ELR (cell line): Measurements from ENCODE around the gene DRP2.
"Not testable (repeated sequence)": the region's sequence is repeated elsewhere in the genome, so short reads cannot be mapped to it uniquely, and the experiment has no call there.

ENCODE experiments used
- DNase-seq: peaks from one replicate; pipeline ENCODE4 v3.0.0-alpha.2; 2015; ENCODE audit warnings: low read depth

DRP2 gene

DNA sequence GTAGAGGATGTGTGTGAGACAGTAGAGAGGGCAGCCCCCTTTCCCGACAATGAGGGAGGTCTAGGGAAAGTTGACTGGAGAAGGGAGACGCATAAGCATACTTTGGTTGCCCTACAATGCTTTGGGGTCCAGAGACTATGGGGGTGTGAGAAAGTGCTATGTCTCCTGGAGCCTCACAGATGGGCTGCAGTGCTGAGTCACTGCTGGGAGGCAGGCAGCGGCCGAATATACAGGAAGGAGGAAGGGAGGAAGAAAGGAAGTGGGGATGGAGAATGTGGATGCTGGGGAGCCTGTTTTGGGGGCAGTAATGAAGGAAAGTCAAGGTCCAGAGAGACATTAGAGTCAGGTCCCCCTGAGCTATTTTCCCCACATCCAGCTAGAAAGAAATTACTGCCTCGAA lies 12.7 kb downstream of the DRP2 start:
- peak; percentile 58 for DNase-seq

DNA sequence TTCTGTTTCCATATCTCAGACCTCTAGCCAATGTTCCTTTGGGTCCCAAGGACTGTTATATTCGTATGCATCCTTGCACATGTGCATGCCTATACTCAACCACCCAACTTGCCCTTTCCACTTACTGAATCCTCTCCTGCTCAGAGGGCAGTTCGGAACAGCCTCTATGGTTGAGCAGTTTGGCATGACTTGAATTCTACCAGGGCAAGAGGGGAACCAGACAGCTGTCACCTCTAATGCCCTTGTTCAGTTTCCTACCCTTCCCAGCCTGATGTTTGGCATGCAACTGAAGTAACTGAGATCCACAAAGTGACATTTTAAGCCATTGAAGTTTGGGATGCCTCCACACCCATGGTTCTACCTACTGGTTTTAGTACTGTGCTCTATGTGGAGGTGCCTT lies 17.5 kb downstream of the DRP2 start:
- DNase-seq: no peak

DNA sequence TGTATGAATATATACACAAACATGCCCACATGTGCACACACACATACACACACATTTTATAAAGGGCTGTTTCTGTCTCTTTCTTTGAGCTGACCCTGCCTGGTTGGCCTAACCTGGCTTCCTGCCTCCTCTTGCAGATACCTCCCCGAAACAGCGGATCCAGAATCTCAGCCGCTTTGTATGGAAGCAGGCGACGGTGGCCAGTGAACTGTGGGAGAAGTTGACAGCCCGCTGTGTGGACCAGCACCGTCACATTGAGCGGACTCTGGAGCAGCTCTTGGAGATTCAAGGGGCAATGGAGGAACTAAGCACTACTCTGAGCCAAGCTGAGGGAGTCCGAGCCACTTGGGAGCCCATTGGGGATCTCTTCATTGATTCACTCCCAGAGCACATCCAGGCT lies 21.9 kb downstream of the DRP2 start:
- DNase-seq: no peak

DNA sequence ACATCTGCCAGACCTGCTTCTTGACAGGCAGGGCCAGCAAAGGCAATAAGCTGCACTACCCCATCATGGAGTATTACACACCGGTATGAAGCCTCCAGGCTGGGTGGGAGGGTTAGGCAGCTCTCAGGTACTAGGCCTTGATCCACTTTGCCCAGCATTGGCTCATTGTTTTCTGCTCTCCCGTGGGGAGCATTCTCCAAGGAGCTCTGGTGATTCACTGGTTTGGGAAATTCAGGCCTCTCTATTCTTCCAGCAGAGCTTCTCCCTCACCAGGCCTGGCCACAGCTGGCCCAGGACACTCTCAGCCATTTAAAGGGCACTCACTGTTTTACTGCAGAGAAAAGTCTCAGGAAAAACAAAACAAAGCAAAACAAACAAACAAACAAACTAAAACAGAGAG lies 33.0 kb downstream of the DRP2 start:
- no peak for DNase-seq

DNA sequence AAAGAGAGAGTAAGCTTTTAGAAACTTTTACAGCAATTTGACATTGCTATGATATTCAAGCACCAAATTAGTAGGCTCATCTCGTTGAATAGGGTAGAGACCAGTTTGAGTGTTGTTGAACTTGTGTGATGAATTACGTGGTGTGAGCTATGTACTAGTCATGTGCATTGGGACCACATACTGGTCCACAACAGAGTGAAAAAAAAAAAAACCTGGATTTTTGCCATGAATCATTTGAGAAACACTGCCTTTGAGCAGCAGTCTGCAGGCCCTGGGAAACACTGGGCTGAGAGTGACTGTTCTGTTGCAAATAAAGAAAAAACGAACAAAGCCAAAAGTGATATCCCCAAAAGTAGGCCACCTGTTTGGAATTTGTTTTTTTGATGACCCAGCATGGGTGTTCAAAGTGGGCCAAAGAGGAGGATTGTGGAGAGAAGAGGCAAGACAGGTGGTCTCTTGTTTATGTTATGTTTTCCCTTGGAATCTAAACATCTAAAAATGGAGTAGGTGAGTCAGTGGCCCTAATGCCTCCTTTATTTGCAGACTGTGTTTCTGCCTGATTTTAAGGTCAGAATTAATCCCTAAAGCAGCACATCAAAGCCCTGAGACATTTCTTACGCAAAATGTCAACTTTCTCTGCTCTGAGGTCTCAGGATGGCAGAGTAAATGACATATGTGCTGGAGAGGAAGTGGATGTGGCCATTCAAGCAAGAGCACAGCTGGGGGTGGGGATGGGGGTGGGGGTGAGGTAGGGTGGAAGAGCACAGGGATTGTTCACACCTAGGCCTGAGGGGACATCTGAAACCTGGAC lies 38.1 kb downstream of the DRP2 start:
- DNase-seq: peak; percentile 54

DNA sequence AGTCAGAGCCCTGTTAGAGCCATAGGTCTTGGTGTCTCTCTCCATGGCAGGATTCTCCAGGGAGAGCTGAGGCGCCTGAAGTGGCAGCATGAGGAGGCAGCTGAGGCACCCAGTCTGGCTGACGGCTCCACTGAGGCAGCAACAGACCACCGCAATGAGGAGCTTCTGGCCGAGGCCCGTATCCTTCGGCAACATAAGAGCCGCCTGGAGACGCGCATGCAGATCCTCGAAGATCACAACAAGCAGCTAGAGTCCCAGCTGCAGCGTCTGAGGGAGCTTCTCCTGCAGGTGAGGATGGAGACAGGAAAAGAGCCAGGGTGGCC lies 38.6 kb downstream of the DRP2 start:
- no peak for DNase-seq

DNA sequence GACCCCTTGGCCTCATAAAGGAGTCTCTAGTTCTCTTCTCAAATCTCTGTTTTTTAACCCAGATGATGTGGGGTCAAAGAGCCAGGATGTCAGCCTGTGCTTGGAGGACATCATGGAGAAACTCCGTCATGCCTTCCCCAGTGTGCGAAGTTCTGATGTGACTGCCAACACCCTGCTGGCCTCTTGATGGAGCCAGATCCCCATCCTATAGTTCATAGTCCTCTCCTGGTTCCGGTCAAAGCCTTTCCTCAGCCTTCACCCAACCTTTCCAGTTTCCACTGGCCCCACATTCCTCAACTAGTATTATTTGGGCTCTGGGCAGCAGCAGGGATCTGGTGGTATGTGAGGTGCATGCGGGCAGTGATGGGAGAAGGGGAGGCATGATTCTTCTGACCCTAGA lies 40.8 kb downstream of the DRP2 start:
- DNase-seq: peak; percentile 33

DNA sequence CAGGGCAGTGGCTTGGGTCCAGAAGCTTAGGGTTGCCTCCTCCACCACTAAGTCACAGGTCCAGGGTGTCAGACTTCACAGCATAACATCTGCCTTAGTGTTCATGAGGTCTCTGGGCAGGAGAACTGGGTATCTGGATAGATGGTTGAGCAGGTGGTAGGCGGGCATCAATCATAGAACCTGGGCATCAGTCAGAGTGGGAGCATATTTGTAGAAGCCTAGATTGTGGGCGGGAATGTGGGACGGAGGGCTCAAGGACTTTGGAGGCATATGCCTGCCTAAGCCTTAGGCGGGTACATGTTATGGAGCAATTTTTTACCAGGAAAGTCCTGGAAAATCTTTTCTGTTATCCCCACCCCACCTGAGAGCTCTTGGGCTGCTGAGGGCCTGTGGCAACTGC lies 43.0 kb downstream of the DRP2 start:
- no peak for DNase-seq

DNA sequence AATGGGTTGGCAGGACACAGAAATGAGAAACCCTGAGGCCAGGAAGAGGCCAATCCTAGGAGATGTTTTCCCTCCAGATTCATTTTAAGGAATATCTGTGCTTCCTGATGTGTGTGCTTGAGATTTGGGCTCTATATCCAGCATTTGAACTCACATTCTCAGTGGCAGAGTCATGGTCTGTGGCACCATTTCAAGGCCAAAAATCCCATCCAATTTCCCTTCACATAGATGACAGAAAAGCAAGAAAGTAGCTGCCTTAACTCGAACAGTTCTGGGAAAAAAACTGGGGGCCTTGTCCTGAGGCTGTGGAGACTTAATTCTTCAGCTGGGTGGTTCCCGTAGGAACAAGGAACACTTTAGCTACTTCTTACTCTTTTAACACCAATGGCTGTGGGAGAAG lies 44.2 kb downstream of the DRP2 start:
- no peak for DNase-seq

DNA sequence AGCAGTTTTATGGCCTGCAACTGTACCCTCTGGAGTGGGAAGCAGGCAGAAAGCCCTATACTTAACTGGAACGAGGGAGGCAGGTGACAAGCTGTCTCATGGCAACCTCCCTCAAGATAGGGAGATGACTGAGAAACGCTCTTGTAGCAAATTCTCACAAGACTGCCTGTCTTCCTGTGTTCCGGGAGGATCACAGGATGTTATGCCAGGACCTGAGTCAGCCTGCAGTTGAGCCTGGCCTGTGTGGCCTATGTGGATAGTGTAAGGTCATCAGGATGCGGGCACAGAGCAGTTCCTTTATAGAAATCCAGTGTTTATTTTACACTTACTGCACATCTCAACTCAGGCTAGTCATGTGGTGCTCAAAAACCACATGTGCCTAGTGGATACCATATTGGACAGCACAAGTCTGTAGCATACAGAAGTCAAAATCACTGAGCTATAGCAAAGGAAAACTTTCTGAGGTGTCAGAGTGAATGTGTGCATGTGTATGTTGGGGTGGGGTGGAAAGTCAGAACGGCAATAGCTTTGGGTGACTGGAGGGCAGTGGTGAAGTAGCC lies 46.4 kb downstream of the DRP2 start:
- peak; percentile 86 for DNase-seq

DNA sequence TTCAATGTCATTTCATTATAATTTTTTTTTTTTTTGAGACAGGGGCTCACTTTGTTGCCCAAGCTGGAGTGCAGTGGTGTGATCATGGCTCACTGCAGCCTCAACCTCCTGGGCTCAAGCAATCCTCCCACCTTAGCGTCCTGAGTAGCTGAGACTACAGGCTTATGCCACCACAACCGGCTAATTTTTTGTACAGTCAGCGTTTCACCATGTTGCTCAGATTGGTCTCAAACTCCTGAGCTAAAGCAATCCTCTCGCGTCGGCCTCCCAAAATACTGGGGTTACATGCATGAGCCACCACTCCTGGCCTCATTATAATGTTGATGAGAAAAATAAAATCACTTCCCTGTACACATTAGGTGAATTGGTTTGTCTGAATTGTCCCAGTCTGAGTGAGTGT lies 54.6 kb downstream of the DRP2 start:
- DNase-seq: no peak

DNA sequence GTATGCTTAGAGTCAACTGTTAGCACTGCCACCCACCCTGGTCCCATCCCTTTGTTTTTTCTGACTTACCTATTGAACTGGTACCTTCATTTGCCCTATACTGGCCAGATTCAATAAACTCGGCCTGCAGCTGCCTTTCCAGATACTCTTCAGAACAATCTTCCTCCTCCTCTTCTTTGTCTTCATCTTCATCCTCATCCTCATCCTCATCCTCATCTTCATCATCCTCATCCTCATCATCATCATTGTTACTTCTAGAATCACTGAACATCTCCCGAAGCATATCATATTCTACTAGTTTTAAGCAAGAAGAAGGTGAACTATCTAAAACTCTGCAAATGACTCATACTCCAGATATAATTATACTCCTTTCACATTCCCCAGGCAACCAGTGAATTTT lies 56.7 kb downstream of the DRP2 start:
- DNase-seq: no peak

DNA sequence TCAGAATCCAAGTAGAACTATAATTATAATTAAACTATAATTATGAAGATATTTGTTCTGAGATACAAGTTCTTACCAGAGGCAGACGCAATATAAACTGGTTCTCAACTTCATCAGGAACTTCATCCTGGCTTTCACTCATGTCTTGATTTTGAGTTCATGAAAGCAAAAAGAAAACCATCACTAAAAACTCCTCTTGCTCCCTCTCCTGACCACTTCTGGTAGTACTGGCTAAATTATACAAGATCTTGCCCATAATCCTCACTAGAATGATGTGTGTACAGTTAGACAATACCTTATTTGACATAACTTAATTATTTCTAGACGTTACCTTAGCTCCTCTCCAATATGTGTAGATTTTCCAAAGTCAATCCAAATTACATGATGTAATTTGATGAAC lies 67.8 kb downstream of the DRP2 start:
- DNase-seq: peak; percentile 56

DNA sequence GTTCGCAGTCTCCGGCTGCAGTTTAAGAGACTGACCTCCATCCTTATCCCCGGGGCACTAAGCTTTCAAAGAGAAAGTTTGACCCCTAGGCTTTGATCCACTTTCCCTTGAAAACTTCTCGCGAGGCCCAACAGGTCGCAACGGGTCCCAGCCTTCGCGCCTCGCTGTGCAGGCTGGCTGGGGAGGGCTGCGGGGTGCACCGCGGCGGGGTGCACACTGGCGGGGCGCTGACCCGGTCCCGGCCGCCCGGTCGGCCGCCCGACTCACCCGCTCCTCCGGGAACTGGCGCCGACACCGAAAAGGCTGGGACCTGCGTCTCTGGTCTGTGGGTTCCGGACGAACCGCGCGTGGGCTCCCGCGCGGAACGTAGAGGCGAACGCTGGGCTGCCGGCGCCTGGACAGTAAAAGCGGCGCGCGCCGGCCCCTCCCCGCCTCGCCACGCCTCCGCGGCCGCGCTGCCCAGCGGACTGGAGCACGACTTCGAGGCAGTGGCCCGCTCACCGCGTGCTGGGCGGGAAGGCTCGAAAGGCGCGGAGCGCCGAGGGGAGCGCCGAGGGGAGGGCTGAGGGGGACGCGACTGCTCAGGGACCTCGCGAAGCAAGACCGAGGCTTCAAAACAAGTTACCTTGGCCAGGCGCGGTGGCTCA lies 71.5 kb downstream of the DRP2 start, which contains the start of gene TAF7L:
Gene TAF7L (minus strand): TSS at position 378 of the 647 bp plus-strand sequence. CDS start 3,791 bp downstream, outside the sequence.
- no peak for DNase-seq

DNA sequence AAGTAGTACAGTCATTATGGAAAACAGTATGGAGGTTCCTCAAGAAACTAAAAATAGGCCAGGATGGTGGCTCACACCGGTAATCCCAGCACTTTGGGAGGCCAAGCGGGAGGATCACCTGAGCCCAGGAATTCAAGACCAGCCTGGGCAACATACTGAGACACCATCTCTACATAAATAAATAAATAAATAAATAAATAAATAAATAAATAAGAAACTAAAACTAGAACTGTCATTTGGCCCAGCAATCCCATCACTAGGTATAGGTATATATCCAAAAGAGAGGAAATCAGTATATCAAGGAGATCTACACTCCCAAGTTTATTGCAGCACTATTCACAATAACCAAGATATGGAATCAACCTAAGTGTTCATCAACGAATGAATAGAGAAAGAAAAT lies 76.0 kb downstream of the DRP2 start:
- DNase-seq: not testable (repeated sequence)

DNA sequence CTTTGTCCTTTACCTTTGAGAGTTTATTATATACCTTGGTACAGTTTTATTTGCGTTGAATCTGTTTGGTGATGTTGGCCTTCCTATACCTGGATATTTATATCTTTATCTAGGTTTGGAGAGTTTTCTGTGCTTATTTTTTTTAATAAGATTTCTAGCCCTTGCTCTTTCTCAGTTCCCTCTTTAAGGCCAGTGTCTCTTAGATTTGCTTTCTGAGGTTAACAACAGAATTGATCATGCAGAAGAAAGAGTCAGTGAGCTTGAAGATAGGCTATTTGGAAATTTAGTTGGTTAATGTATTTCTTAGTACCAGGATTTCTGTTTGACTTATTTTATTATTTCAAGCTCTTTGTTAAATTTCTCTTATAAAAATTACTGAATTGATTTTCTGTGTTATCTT lies 84.2 kb downstream of the DRP2 start:
- no peak for DNase-seq
